Midbrain (tissue), 1 donor: ENCODE results near the gene TGM6.

Source experiments
- DNase-seq: peaks from one replicate; lab custom pipeline; 2025; lab: John Stamatoyannopoulos, UW

Gene TGM6

GRCh38 chr20:2455771-2456497 lies 75.2 kb downstream of the TGM6 start:
- no peak for DNase-seq

GRCh38 chr20:2458919-2459499 lies 78.3 kb downstream of the TGM6 start:
- DNase-seq: no peak

- no peak for DNase-seq
These were observed 79.5 kb downstream of the TGM6 start for GRCh38 chr20:2459981-2460751.

- DNase-seq: no peak
These were observed 80.2 kb downstream of the TGM6 start for GRCh38 chr20:2460752-2461424.

GRCh38 chr20:2462484-2462883 lies 81.8 kb downstream of the TGM6 start:
- DNase-seq: no peak

GRCh38 chr20:2463616-2464365 lies 83.1 kb downstream of the TGM6 start:
- DNase-seq: no peak

- no peak for DNase-seq
These were observed 84.4 kb downstream of the TGM6 start for GRCh38 chr20:2465100-2465499.

- no peak for DNase-seq
These were observed 86.7 kb downstream of the TGM6 start for GRCh38 chr20:2467412-2467811.

- no peak for DNase-seq
These were observed 88.1 kb downstream of the TGM6 start for GRCh38 chr20:2468581-2469407.

GRCh38 chr20:2469991-2470422 lies 89.3 kb downstream of the TGM6 start:
- DNase-seq: no peak

- DNase-seq: peak; percentile 99
These were observed 89.9 kb downstream of the TGM6 start, which contains the start of gene SNRPB for GRCh38 chr20:2470423-2471193. Gene SNRPB, minus strand, starts transcription at chr20:2470789. Its CDS starts 99 bp downstream, at chr20:2470690.

GRCh38 chr20:2473516-2473915 lies 92.8 kb downstream of the TGM6 start:
- no peak for DNase-seq

GRCh38 chr20:2475850-2476741 lies 95.4 kb downstream of the TGM6 start:
- DNase-seq: no peak

- no peak for DNase-seq
These were observed 96.3 kb downstream of the TGM6 start for GRCh38 chr20:2476742-2477615.

GRCh38 chr20:2480381-2480780 lies 99.7 kb downstream of the TGM6 start:
- DNase-seq: no peak
